HG03045 (cell line): Measurements from ENCODE around the gene GLUD1.
"Not testable (repeated sequence)": the region's sequence is repeated elsewhere in the genome, so short reads cannot be mapped to it uniquely, and the experiment has no call there.

ENCODE experiments used
- ATAC-seq: cut with Tn5 transposase; IDR thresholded peaks from one replicate; pipeline ENCODE4 v1.9.1; 2021; ENCODE audit warnings: mild to moderate bottlenecking, moderate library complexity; ENCODE audit not compliant: unreplicated experiment

Gene GLUD1

DNA sequence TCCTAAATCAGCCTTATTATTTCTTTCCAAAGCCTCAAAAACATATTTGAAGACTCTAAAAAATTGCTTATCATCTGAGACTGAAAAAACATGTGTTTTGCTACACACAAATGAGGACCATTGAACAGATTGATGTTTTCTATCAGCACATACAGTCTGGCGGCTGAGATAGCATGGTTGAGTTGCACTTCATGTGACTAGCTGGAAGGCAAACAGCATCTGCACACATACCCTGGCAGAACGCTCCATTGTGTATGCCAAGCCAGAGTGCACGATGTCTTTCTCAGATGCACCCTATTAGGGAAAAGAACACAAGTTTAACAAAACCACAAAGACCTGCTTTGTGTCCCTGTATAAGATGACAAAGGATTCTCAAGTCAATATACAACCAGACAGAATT lies 41.5 kb downstream of the GLUD1 start:
- no peak for ATAC-seq

DNA sequence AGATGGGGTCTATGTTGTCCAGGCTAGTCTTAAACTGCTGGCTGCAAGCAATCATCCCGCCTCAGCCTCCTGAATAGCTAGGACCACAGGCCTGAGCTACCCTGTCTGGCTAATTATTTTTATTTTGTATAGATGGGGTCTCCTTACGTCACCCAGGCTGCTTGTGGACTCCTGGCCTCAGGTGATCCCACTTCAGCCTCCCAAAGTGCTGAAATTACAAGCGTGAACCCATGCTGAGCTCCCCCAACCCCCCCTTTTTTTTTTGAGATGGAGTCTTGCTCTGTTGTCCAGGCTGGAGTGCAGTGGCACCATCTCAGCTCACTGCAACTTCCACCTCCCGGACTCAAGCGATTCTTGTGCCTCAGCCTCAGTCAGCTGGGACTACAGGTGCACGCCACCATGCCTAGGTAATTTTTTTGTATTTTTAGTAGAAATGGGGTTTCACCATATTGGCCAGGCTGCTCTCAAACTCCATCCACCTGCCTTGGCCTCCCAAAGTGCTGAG lies 49.2 kb downstream of the GLUD1 start:
- ATAC-seq = no peak

DNA sequence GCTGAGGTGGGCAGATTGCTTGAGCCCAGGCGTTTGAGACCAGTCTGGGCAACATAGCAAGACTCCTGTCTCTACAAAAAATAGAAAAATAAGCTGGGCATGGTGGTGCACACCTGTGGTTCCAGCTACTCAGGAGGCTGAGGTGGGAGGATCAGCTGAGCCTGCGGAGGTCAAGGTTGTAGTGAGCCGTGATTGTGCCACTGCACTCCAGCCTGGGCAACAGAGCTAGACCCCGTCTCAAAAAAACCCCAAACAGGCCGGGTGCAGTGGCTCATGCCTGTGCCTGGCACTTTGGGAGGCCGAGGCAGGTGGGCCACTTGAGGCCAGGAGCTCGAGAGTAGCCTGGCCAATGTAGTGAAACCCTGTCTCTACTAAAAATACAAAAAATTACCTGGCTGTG lies 51.1 kb downstream of the GLUD1 start:
- not testable (repeated sequence) for ATAC-seq

DNA sequence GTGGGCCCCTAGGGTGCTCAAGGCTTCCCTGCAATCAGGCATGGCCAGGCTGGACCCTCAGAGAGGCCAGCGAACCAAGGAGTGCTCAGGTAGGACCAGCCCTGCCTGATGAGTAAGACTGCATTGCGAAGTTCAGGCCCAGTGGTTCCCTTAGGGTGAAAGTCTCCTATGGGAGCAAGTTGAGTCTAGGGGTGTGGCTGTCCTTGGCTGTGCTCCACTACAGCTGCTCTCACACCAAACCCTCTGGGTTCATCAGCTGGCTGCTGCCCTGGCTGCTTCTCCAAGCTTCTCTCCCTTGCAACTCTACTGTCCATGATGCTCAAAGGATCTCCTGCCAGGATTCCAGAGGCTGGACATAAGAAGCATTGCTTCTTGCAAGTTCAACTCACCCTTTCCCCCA lies 55.9 kb downstream of the GLUD1 start:
- no peak for ATAC-seq

DNA sequence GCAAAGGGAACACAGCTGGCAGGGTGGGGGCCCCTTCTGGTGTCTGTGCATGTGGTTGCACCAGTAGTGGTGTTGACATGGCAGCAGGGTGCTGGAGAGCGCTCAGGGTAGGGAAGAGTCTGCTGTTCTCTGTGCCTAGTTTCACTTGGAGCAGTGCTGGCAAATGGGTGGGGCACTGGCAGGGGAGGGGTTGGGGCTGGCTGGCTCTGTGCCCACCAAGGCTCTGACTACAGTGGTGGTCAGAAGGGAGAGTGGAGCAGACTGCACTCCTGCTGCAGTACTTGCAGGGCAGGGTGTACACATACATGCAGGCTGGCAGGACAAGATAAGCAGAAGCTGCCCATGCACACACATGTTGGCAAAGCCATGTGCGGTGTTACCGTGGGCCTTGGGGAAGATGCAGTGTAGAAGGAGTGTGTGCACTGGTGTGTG lies 56.3 kb downstream of the GLUD1 start:
- ATAC-seq = no peak

DNA sequence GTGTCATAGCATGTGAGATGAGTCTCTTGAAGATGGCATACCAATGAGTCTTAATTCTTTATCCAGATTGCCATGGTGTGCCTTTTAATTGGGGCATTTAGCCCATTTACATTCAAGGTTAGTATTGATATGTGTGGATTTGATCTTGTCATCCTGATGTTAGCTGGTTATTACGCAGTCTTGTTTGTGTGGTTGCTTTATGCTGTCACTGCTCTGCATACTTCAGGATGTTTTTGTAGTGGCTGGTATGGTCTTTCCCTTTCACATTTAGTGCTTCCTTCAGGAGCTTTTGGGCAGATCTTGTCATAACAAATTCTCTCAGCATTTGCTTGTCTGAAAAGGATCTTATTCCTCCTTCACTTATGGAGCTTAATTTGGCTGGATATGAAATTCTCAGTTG lies 58.0 kb downstream of the GLUD1 start:
- ATAC-seq = no peak

DNA sequence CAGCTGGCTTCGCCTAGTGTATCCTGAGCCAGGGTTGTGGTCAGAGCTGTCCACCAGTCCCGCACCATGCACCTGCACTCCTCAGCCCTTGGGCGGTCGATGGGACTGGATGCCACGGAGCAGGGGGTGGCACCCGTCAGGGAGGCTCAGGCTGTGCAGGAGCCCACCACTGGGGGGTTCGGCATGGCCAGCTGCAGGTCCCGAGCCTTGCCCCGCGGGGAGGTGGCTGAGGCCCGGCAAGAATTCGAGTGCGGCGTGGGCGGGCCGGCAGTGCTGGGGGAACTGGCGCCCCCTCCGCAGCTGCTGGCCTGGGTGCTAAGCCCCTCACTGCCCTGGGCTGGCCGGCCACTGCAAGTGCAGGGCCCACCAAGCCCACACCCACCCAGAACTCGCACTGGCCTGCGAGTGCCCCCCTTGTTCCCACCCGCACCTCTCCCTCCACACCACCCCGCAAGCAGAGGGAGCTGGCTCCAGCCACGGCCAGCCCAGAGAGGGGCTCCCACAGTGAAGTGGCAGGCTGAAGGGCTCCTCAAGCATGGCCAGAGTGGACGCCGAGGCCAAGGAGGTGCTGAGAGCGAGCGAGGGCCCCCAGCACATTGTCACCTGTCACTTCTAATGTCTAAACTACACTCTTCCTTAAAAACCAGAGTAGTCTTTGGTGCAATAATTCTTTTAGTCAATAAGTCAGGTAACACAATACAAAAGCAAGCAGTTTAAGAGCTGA lies 63.6 kb downstream of the GLUD1 start:
- ATAC-seq = no peak

DNA sequence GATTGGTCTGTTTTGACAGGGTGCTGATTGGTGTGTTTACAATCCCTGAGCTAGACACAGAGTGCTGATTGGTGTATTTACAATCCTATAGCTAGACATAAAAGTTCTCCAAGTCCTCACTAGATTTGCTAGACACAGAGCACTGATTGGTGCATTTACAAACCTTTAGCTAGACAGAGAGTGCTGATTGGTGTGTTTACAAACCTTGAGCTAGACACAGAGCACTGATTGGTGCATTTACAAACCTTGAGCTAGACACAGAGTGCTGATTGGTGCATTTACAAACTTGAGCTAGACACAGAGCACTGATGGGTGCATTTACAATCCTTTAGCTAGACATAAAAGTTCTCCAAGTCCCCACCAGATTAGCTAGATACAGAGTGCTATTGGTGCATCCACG lies 64.2 kb downstream of the GLUD1 start:
- not testable (repeated sequence) for ATAC-seq

DNA sequence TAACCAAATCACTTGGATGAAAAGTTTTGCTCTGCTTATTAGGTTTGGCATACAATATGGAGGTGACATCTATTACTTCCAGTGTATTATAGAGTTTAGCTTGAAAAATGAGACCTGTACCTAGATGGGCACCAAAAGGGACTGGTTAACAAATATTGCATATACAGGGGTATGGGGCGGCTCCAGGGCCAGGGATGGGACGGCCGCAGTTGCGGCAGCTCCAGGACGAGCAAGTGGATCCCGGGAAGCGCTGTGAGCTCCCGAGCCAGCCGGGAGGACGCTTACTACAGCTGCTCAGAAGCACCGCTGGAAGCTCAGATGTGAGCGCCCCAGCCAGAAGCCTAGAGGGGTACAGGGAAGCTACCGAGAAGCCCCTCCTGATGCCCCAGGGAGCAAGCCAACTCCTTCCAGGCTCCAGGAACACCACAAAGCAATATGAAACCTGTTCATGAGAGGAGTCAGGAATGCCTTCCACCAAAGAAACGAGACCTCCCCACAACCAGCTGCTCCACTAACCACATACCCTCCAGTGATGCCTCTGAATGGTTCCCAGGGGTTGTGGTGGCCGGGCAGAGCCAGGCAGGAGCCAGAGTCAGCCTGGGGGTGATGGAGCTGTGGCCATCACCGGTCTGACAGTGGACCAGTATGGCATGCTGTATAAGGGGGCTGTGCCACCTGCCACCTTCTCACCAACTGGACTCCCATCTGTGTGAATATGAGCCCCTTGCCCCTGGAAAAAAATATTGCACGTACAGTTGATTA lies 67.7 kb downstream of the GLUD1 start:
- ATAC-seq = not testable (repeated sequence)

DNA sequence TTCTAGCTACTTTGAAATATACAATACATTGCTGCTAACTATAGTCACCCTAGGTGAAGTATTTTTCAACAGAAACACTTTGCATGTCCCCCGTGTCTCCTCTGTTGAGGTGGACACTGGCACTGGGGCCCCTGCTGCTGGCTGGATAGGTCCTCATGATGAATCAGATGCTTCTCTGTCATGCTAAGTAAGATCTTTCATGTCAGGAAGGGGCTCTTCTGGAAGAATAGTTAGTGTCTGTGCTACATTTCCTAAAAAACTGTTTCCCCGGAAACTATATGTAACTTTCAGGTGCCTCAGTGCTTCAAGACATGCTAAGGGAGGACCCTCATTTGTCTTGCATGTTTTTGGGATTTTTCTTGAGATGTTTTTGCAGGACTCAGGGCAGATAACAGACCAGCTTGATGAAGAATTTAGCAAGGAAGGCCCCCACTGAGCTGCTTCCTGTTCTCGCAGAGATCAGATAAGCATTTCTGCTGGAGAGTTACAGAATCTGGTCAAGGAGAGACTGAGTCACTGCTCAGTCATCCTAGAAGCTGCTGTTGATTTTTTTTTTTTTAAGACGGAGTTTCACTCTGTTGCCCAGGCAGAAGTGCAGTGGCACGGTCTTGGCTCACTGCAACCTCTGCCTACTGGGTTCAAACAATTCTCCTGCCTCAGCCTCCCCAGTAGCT lies 69.2 kb downstream of the GLUD1 start:
- not testable (repeated sequence) for ATAC-seq

DNA sequence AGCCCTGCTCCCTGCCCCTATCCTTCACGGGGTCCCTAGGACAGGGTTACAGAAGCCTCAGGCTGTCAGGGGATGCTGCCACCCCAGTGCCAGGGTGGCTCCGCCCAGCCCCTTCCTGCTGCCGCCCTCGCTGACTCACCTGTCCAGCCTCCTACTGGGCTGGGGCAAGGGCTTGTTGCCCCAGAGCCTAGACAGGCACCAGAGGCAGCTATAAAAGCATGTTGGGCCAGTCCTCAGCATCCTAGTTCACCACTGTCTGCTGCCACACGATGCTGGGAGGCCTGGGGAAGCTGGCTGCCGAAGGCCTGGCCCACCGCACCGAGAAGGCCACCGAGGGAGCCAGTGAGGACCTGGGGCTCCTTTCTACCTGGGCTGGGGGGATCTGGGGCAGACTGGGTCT lies 74.6 kb downstream of the GLUD1 start, which contains the start of gene FAM25A:
Gene FAM25A (plus strand): TSS at position 239 of the 400 bp plus-strand sequence. CDS start 31 bp downstream, at position 270.
- not testable (repeated sequence) for ATAC-seq

DNA sequence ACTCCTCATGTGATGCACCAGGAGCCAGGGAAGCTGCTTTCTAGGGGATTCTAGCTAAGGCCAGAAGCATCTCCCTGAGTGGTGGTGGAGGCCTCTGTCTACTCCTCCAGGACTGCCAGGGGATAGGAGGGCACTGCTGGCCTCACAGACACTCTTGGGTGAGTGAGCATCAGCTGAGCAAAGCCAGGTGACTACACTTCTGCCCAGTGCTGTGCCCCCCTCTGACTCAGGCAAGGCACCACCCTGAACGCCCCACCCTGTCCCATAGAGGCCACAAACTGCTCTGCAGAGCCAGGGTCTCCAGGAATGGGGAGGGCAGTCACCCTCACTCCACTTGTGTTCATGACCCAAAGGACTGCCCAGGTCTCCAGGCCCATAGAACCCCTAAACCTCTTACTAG lies 75.1 kb downstream of the GLUD1 start:
- not testable (repeated sequence) for ATAC-seq

DNA sequence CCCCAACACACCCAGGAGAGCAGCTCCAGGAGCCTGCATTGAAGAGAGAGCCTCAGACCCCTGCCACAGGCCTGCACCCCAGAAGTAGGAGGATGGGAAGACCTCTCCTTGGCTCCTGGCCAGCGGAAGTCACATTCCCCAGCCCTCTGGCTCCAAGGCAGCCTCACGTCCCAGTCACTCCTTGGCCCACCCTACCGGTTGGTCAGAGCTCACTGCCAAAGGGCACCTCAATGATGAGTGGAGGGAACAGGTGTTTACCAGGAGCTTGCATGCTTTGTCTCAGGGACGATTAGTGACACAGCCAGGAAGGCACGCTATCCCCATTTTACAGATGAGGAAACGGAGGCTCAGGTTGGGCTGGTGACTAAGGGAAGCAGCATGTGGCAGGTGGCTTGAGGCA lies 75.6 kb downstream of the GLUD1 start:
- ATAC-seq = not testable (repeated sequence)

DNA sequence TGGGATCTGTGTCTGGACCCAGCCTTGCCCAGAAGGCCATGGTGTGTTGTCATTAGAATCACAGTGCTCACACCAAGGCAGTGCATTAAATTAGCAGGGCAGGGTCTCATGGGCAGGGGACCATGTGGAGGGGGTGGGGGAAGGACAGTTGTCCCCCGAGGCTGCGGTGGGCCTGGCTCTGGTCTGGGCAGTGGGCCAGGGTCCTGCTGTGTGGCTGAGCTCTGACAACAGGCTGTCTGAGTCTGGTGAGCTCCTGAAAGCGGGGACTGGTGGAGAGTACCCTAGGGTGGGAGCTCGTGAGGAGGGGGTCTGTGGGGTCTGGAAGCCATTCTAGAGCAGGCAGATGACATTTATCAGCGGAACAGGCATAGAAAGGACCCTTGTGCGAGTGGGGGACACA lies 76.5 kb downstream of the GLUD1 start:
- ATAC-seq = not testable (repeated sequence)

DNA sequence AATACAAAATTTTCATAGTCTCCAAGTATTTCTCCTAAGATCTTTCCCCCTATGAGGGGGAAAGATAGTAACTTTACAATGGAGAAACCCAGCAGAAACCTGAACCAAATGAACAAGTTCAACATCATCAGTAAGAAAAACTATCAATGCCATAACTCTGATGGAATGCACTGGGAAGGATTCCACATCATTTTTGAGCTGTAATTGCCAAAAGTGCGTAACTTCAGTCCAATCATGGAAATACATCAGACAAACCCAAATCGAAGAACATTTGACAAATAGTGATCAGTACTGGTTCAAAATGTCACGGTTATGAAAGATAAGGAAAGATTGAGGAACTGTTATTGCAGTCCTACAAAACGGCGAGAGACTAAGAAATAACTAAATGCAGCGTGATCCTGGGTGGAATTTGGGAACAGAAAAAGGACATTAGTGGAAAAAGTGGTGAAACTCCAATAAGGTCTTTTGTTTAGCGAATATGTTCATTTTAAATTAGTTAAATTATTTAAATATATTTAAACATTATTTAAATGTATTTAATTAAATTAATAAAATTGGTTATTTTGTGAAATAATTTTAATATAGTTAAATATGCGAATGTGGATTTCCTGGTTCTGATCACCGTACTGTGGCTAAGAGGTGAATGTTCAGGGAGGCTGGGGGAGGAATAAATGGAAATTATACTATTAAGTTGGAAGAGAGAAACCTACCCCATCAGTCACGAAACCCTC lies 79.5 kb downstream of the GLUD1 start:
- not testable (repeated sequence) for ATAC-seq

DNA sequence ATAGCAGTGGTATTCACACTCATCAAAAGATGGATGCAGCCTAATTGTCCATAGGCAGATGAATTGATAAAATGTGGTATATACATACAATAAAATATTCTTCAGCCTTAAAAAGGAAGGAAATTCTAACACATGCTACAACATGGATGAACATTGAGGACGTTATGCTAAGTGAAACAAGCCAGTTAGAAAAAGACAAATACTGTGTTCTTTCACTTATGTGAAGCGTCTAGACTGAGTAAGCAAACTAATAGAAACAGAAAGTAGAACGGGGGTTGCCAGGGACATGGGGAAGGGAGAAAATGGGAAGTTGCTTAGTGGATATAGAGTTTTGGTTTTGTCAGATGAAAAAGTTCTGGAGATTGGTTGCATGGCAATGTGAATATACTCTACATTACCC lies 81.1 kb downstream of the GLUD1 start:
- not testable (repeated sequence) for ATAC-seq

DNA sequence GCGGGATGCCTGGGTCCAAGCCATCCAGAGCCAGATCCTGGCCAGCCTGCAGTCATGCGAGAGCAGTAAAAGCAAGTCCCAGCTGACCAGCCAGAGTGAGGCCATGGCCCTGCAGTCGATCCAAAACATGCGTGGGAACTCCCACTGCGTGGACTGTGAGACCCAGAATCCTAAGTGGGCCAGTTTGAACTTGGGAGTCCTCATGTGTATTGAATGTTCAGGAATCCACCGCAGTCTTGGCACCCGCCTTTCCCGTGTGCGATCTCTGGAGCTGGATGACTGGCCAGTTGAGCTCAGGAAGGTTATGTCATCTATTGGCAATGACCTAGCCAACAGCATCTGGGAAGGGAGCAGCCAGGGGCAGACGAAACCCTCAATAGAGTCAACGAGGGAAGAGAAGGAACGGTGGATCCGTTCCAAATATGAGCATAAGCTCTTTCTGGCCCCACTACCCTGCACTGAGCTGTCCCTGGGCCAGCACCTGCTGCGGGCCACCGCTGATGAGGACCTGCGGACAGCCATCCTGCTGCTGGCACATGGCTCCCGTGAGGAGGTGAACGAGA lies 85.4 kb downstream of the GLUD1 start:
- ATAC-seq = not testable (repeated sequence)

DNA sequence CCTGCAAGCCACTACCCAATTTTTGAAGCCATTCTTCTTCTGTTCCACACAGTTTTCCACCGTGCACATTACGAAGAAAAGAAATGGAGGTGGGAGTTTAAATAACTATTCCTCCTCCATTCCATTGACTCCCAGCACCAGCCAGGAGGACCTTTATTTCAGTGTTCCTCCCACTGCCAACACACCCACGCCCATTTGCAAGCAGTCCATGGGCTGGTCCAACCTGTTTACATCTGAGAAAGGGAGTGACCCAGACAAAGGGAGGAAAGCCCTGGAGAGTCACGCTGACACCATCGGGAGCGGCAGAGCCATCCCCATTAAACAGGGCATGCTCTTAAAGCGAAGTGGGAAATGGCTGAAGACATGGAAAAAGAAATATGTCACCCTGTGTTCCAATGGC lies 86.3 kb downstream of the GLUD1 start:
- not testable (repeated sequence) for ATAC-seq

DNA sequence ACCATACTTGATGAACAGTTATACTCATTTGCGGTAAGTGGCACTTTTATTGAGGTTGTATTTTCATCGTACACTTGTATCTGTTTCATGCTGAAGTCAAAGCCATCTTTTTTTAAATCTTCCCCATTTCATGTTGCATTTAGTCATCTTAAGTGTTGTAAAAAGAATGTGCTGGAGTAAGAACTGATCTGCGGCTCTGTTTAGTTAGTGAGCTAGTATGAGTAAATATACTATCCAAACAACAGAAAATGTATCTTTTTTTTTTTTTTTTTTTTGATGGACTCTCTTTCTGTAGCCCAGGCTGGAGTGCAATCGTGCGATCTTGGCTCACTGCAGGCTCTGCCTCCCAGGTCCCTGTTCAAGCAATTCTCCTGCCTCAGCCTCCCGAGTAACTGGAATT lies 87.0 kb downstream of the GLUD1 start:
- not testable (repeated sequence) for ATAC-seq

DNA sequence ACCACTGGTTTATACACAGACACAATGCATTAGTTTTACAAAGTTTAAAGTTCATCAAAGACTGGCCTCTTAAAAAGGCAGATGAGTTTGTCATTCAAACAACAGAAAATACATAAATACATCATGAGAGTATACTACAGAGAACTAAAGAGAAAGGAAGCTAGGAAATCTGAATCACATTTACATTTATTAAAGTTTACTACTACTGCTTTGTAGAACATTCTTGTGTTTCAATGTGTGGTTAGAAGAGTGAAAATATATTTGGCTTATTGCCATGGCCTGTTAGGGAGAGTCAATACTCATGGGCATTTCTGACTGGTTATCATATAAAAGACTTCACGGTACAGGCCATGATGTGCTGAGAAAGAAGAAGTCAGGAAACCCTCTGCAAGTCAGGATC lies 87.5 kb downstream of the GLUD1 start:
- ATAC-seq = not testable (repeated sequence)
